ENCODE results near the gene DCBLD1.
"Not testable (repeated sequence)": the region's sequence is repeated elsewhere in the genome, so short reads cannot be mapped to it uniquely, and the experiment has no call there.

Gene DCBLD1

DNA sequence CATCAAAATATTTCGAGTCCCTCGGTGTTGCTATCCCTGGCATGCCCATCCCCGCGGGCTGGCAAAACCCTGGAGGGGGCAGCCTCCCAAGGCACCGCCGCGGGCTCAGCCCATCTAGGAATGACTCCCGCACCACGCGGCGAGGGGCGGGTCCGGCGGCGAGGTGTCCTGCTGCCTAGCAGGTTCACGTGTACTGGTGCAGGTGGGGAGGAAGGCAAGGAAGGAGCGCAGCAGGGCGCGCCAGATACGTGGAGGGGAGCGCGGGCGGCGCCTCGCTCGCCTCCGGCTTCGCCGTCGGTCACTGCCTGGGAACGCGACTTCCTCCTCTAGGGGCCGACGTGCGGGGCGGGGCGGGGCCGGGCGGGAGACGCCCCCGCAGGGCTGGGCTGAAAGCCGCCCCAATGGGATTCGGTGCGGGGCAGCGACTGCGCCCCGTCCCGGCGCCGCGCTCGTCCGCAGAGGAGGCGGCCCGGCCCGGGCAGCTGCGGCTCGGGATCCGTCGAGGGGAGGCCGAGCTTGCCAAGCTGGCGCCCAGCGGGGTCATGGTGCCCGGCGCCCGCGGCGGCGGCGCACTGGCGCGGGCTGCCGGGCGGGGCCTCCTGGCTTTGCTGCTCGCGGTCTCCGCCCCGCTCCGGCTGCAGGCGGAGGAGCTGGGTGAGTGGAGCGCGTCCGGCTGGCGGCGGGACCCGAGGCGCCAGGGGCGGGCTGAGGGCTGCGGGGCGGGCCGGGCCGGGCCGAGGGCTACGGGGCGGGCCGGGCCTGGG lies at the start of gene DCBLD1:
DCBLD1 (plus strand) TSS at position 435 of the 764 bp plus-strand sequence; CDS start at position 543, 108 bp downstream.
- peak; percentile 56 to 64 for DNase-seq

GRCh38 chr6:117440706-117441525 lies 41.6 kb upstream of the DCBLD1 start:
- no peak for DNase-seq

DNA sequence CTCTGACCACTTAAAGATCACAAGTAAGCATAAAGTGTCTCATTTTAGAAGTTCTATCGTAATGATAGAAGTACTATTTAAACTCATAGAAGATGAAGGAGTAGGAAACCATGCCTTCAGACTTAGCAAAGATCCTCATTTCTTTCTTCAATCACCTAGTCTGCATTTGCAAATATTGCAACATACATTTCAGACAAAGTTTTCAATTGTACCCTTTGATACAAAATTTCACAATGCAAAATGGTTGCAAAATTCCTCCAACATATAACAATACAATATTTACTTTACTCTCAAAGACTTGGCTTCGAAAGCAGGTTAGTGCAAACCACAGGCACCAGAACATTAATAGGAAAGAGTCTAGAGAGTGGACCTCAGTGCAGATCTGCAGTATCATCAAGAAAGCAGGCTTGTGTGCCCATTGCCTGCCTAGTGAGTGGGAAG lies 40.6 kb upstream of the DCBLD1 start:
- DNase-seq, result no peak

GRCh38 chr6:117442313-117442712 lies 40.2 kb upstream of the DCBLD1 start:
- not testable (repeated sequence) for DNase-seq

GRCh38 chr6:117444600-117444999 lies 37.9 kb upstream of the DCBLD1 start:
- DNase-seq, result no peak

DNA sequence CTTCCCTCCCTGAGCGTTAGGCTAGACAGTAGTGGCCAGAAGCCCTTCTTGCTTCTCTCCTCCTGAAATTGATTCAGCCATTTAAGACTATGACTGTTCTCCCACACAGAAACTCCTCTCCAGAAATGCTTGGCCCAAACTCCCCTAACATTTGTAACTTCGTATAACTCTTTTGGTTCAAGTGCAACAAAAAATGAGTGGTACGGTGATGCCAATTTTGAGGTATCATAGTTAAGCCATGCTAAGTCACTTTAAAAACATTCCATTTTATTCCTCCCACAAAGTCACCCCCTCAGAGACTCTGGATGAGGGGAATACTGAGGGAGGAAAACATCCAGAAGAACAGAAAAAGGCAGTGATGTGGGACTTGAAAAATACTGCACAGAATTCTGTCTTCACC lies 35.6 kb upstream of the DCBLD1 start:
- no peak for DNase-seq

DNA sequence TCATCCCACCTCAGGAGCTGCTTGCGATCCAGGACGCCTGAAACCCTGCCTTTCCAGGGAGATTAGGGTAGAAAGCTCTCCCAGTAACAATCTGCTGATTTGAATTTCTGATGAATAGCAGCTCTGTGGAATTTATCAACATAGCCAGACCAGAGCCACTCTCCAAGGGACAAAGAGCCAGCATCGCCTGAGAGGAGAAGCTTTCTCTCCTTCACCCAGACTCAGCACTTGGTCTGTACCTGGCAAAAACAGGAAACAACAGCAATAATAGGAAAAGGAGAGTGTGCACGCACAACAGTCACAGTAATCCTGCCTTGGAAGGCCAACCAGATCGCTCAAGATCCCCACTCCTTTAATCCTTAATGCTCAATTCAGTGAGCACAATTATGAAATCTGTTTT lies 34.5 kb upstream of the DCBLD1 start:
- no peak for DNase-seq

- no peak for DNase-seq
Observed at GRCh38 chr6:117448732-117449485, 33.6 kb upstream of the DCBLD1 start.

DNA sequence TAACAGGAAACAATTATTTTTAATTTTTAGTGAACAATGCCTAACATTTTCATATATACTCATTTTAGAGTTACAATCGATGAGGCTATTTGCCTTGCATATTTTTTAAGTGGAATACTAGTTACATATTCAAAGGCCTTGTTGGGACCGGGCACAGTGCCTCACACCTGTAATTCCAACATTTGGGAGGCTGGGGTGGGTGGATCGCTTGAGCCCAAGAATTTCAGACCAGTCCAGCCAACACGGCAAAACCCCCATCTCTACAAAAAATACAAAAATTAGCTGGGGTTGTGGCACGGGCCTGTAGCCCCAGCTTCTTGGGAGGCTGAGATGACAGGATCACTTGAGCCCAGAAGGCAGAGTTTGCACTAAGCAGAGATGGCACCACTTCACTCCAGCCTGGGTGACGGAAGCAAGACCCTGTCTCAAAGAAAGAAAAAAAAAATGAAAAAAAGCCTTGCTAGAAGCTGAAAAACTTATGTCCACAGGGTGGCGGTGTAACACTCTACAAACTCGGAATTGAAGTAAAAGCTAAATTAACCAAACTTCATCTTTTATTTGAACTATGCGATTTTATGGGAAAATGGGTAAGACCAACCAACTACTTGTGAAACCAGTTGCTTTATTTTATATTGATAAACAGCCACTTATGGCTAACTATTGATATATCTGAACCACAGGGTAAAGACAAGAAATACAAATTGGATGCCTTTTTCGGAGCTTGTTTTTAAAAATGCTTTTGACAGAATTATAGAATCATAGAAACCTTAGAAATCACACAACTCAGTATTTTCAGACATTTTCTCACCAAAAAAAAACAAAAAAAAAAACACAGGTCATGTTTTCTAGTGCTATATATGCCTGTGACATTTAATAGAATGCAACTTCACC lies 32.7 kb upstream of the DCBLD1 start:
- DNase-seq, result peak; percentile 43 to 60

GRCh38 chr6:117451671-117452070 lies 30.8 kb upstream of the DCBLD1 start:
- DNase-seq, result no peak

DNA sequence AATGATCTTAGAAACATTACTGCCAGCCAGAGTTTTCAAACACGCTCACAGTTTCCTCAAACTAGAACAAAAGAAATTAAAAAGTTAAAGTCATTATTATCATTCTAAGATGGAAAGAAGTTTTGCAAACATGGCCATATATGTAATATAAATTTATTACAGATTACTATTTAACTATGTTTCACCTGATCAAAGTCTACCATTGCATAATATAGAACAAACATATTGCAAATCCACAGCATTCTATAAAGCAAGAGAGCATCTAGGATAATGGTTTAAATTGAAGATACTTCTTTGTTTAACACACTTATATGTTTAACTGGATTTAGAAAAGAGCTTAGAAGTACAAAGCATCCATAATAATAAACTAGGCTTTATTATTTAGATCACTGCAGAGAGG lies 26.2 kb upstream of the DCBLD1 start:
- DNase-seq, result no peak

DNA sequence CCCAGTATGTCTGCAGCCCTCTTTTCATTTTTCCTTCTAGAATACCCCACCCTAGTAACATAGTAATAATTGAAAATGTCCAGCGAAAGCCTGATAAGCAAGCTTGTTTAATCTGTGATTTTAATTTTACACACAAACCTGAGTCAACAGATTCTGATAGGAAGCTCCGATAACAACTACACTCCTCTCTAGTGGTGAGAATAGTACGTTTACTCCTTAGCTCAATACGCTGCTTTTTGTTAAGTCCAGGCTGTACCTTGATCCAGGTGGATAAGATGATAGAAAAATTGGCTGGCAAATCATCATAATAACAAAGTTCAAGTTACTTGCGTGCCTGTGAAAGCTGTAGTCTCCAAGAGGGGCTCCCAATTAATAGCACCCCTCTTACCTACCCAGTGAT lies 25.5 kb upstream of the DCBLD1 start:
- DNase-seq, result no peak

GRCh38 chr6:117459204-117459944 lies 23.1 kb upstream of the DCBLD1 start:
- DNase-seq, result no peak

DNA sequence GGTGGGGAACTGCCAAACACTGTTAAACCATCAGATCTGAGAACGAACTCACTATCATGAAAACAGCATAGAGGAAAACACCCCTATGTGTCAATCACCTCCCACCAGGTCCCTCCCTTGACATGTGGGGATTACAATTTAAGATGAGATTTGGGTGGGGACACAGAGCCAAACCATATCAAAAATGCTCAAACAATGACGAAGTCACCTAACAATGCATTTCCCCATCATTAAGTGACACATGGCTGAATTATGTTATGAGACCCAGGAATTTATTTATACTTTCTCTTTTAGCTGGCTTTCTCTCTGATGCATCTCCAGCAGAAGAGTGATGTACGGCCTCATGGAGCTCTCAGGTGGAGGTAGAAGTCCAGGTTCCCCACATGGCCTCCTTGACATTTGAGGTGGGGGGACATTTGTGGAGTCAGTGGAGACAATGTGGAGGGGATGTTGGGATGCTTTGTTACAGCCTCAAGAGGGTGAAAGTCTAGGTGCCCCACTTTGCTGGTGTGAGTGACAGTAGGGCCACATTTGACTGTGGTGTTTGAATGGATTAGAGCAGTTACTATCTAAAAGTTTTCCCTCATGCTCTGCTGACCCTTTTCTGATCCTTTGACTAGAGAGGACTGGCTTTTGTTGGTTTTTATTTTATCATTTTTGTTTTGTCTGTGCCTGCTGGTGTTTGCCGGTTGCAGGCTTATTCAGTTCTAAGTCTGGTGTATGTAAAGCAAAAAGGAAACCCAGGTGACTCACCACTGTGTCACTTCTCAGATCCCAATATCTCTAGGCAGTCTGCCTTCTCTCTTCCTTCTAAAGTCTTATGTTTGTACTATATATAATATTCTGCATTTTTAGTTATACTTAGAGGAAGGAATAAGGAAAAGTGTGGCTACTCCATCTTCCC lies 18.5 kb upstream of the DCBLD1 start:
- DNase-seq, result peak in 1 of 2 experiments; percentile 12

DNA sequence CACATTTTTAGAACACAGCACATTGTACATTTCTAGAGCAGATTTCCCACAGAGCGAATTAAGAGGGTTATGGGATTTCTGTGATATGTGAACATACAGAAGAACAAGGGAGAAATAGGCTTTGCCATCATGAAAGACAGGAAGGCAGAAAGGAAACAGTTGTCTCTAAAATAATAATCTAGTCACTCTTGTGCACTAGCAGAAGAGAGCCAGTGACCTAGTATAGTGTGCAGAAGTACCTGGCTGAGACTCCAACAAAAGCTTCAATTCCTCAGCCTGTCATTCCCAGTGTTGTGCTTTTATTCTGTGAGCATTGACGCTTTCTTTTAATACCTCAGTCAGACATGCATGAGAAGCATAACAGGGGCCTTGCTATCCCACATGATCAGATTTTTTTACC lies 17.8 kb upstream of the DCBLD1 start:
- no peak for DNase-seq

DNA sequence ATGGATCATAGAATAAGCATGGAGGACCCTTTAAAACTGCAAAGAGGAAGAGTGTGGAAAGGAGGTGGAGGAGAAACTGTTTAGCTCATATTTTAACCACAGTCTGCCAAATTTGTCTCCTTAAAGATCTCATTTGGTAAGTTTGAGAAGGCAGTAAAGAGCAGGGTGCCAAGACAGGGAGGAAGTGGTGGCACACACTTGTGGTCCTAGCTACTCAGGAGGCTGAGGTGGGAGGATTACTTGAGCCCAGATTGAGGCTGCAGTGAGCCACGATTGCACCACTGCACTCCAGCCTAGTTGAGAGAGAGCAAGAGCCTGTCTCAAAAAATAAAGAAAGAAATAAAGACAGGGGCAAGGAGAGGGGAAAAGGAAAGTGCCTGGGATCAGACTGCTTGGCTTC lies 16.8 kb upstream of the DCBLD1 start:
- no peak for DNase-seq

DNA sequence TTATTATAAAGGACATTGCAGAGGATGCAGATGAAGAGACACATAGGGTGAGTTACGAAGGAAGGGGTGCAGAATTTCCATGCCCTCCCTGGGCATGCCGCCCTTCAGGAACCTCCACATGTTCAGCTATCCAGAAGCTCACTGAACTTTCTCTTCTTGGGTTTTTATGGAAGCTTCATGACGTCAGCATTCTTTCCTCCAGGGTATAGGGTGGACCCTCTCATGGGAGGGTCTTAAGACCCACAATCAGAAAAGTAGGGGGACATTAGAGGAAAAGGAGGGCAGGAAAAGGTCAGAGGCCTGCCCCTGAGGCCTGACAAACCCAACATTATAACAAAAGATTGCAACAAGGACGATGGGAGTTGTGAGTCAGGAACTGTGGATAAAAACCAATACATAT lies 14.6 kb upstream of the DCBLD1 start:
- no peak for DNase-seq

DNA sequence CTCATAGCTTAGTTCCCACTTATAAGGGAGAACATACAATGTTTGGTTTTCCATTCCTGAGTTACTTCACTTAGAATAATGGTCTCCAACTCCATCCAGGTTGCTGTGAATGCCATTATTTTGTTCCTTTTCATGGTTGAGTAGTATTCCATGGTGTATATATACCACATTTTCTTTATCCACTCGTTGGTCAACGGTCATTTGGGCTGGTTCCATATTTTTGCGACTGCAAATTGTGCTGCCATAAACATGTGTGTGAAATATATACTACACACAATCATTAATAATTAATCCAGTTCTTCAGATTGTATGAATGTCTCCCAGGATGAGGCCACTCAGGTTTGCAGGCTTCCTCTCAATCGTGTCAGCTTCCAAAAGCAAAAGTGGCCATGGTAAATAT lies 13.9 kb upstream of the DCBLD1 start:
- DNase-seq, result not testable (repeated sequence)

DNA sequence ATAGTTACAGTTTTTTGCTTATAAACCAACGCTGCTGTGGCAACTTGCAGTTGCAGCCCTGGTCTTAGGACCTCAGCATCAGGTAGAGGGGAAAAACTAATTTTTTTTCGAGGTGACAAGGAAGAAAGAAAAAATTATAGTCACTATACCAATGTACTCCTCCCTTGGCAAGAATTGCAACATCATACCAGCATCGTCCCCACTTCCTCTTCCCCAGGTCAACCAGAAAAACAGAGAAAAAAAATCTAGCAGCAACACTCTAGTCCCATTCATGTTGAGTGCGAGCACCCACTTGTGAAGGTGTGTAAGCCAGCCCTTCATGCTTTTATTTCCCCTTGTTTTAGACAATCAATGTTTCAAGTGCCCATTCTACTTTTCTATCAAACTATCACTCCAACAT lies 13.1 kb upstream of the DCBLD1 start:
- DNase-seq, result no peak

DNA sequence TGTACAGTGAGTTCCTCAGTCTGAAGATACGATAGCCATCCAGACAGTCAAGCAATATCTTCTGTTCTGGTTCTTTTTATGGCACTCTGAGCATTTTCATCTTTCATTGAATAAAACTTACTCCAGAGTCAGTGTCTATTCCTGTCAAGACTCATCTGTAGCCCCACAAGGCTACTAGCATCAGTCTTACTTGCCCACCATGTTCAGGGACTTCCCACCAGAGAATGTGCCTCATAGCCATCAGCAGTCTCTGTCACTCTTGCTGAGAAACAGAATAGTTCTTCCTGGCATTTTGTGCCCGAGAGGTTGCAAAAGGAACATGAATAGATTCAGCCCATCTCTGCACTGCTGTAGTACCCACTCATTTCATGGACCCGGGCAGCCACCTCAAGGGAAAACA lies 12.7 kb upstream of the DCBLD1 start:
- DNase-seq, result no peak

GRCh38 chr6:117472667-117473066 lies 9.8 kb upstream of the DCBLD1 start:
- no peak for DNase-seq
